GM21576 (cell line): Measurements from ENCODE around the gene SKAP2.

ENCODE experiments used
- ATAC-seq: cut with Tn5 transposase; IDR thresholded peaks from one replicate; pipeline ENCODE4 v1.9.1; 2021; ENCODE audit warnings: mild to moderate bottlenecking, moderate library complexity; ENCODE audit not compliant: unreplicated experiment

The SKAP2 gene

GRCh38 chr7:26642416-26642815 is 222.0 kb downstream of the SKAP2 start:
- no peak for ATAC-seq

- no peak for ATAC-seq
Observed at GRCh38 chr7:26639695-26640094, 224.7 kb downstream of the SKAP2 start.

GRCh38 chr7:26639111-26639510 is 225.3 kb downstream of the SKAP2 start:
- ATAC-seq, result no peak

GRCh38 chr7:26638140-26638539 is 226.2 kb downstream of the SKAP2 start:
- no peak for ATAC-seq

- ATAC-seq, result no peak
Observed at GRCh38 chr7:26637610-26638009, 226.8 kb downstream of the SKAP2 start.

- no peak for ATAC-seq
Observed at GRCh38 chr7:26636808-26637207, 227.6 kb downstream of the SKAP2 start.

GRCh38 chr7:26633557-26633956 is 230.8 kb downstream of the SKAP2 start:
- no peak for ATAC-seq

GRCh38 chr7:26631601-26632000 is 232.8 kb downstream of the SKAP2 start:
- no peak for ATAC-seq

GRCh38 chr7:26630941-26631580 is 233.3 kb downstream of the SKAP2 start:
- no peak for ATAC-seq

GRCh38 chr7:26630361-26630760 is 234.0 kb downstream of the SKAP2 start:
- no peak for ATAC-seq

GRCh38 chr7:26629696-26630095 is 234.7 kb downstream of the SKAP2 start:
- no peak for ATAC-seq

- ATAC-seq, result no peak
Observed at GRCh38 chr7:26627891-26628341, 236.5 kb downstream of the SKAP2 start.

- ATAC-seq, result no peak
Observed at GRCh38 chr7:26627221-26627620, 237.2 kb downstream of the SKAP2 start.

- no peak for ATAC-seq
Observed at GRCh38 chr7:26626687-26627086, 237.7 kb downstream of the SKAP2 start.

GRCh38 chr7:26626156-26626555 is 238.2 kb downstream of the SKAP2 start:
- no peak for ATAC-seq

- no peak for ATAC-seq
Observed at GRCh38 chr7:26625286-26625685, 239.1 kb downstream of the SKAP2 start.

GRCh38 chr7:26624839-26625238 is 239.6 kb downstream of the SKAP2 start:
- ATAC-seq, result no peak

- no peak for ATAC-seq
Observed at GRCh38 chr7:26624431-26624830, 240.0 kb downstream of the SKAP2 start.

GRCh38 chr7:26620352-26620751 is 244.0 kb downstream of the SKAP2 start:
- ATAC-seq, result no peak

- ATAC-seq, result no peak
Observed at GRCh38 chr7:26619348-26619984, 244.9 kb downstream of the SKAP2 start.

GRCh38 chr7:26618898-26619297 is 245.5 kb downstream of the SKAP2 start:
- ATAC-seq, result no peak

- ATAC-seq, result no peak
Observed at GRCh38 chr7:26618449-26618848, 245.9 kb downstream of the SKAP2 start.
